MG63 (cell line): Measurements from ENCODE around the gene LBHD1. TPM values are rescaled to one million over a fixed set of nuclear protein-coding genes. Genes with fewer than 3 reads are reported as not detected.
"Not testable (repeated sequence)": the region's sequence is repeated elsewhere in the genome, so short reads cannot be mapped to it uniquely, and the experiment has no call there.

Source experiments
- DNase-seq: peaks from one replicate; pipeline ENCODE4 v3.0.0-alpha.2; 2020
- H3K27me3 ChIP-seq: fragments of 250-450 bp; sonication (Bioruptor Pico); 2 replicates; pipeline ENCODE4 v1.5.1; 2020; ENCODE audit warnings: mild to moderate bottlenecking, moderate library complexity
- H3K36me3 ChIP-seq: fragments of 250-450 bp; sonication (Bioruptor Pico); 2 replicates; pipeline ENCODE4 v1.5.1; 2020; ENCODE audit warnings: mild to moderate bottlenecking, moderate library complexity
- H3K4me3 ChIP-seq: fragments of 250-450 bp; sonication (Bioruptor Pico); 2 replicates; pipeline ENCODE4 v1.5.1; 2020; ENCODE audit warnings: mild to moderate bottlenecking, moderate library complexity
- H3K9me3 ChIP-seq: fragments of 250-450 bp; sonication (Bioruptor Pico); 2 replicates; pipeline ENCODE4 v1.5.1; 2020; ENCODE audit warnings: mild to moderate bottlenecking, moderate library complexity
- total RNA-seq: library from RNA; depleted of rRNA; stranded (reverse); fragments of >200 nt; shearing (Covaris generic); gene quantifications from 2 replicates; pipeline ENCODE4 v1.2.3, GENCODE V29; 2014; ENCODE audit warnings: low replicate concordance

The LBHD1 gene
- total RNA-seq, 1 experiment from 2014 or later, result 4.7 TPM

GRCh38 chr11:62705880-62706849 lies 34.1 kb upstream of the LBHD1 start:
- H3K4me3 ChIP-seq, result peak overlapping the region; percentile 85
- no peaks in the 10 kb centered on the region for H3K27me3 ChIP-seq
- peak; percentile 92 for DNase-seq
- no peaks in the 10 kb centered on the region for H3K9me3 ChIP-seq
- H3K36me3 ChIP-seq, result peaks cover 67% of the 10 kb centered on the region

- Histone ChIP-seq H3K27me3 (no peaks in the 10 kb centered on the region), H3K4me3 (peak overlapping the region; percentile 85), H3K9me3 (no peaks in the 10 kb centered on the region), H3K36me3 (peaks cover 66% of the 10 kb centered on the region)
- no peak for DNase-seq
Measured at GRCh38 chr11:62705413-62705812, 33.3 kb upstream of the LBHD1 start.

DNA sequence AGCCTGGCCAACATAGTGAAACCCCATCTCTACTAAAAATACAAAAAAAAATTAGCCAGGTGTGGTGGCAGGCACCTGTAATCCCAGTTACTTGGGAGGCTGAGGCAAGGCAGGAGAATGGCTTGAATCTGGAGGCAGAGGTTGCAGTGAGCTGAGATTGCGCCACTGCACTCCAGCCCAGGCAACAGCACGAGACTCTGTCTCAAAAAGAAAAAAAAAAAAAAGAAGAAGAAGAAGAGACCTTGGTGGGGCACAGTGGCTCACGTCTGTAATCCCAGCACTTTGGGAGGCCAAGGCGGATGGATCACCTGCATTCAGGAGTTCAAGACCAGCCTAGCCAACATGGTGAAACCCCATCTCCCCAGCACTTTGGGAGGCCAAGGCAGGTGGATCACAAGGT lies 31.9 kb upstream of the LBHD1 start:
- H3K9me3 ChIP-seq, H3K4me3 ChIP-seq, DNase-seq, H3K27me3 ChIP-seq: not testable (repeated sequence)
- peaks cover 55% of the 10 kb centered on the region for H3K36me3 ChIP-seq

DNA sequence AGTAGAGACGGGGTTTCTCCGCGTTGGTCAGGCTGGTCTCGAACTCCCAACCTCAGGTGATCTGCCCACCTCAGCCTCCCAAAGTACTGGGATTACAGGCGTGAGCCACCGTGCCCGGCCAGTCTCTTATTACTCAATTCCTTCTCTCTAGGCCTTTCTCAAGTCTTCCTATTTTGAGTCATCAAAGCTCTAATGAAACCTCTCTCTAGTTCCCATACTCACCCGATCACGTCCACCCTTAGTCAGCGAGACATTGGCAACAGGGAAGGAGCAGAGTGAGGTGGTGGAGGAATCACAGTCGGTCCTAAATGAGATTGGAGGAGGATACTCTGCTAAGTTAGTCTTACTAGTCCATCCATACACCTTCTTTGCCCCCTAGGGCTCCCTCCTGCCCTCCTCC lies 30.2 kb upstream of the LBHD1 start:
- DNase-seq, result no peak

DNA sequence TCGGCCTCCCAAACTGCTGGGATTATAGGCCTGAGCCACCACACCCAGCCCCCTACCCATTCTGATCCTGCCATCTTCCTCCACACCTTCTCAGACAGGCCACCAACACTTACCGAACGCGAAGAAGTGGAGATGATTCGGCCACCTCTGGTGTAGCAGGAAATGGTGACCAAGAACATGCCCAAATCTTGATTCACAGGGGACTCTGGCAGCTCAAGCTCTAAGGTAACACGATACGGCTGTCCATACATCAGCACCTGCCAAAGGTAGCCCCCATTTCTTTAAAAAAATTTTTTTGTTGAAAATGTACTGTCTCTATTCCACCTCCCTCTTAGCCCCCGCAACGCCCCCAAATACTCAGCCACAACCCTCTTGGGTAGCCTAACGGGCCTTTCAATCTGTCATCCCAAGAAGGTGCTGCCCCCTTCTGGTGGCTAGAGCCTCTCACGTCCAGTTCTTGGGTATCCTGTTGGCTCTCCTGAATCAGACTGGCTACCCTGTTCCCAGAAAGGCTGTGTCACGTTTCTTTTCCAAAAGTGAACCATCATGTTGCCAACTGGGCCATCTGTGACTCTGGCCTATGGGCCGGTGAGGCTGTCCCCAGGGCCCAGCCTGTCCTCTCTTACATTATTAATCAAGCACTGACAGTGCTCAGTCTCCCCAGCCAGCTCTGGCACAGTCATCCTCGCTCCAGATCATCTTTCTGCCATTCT lies 22.5 kb upstream of the LBHD1 start:
- Histone ChIP-seq H3K36me3 (peaks cover 39% of the 10 kb centered on the region), H3K4me3 (no peak overlapping the region), H3K27me3 (no peaks in the 10 kb centered on the region), H3K9me3 (no peaks in the 10 kb centered on the region)
- DNase-seq, result peak; percentile 65

More for the DNA sequence above, 30.2 kb upstream of the LBHD1 start:
- Histone ChIP-seq H3K9me3 (no peaks in the 10 kb centered on the region), H3K27me3 (no peaks in the 10 kb centered on the region), H3K4me3 (no peak overlapping the region), H3K36me3 (peaks cover 47% of the 10 kb centered on the region)

GRCh38 chr11:62693624-62694023 lies 21.6 kb upstream of the LBHD1 start:
- not testable (repeated sequence) for H3K9me3 ChIP-seq, H3K4me3 ChIP-seq, DNase-seq, H3K27me3 ChIP-seq
- H3K36me3 ChIP-seq, result peaks cover 39% of the 10 kb centered on the region

GRCh38 chr11:62689421-62690183 lies 17.5 kb upstream of the LBHD1 start, which contains the start of gene LRRN4CL:
TSS of gene LRRN4CL (minus strand) at chr11:62689530. CDS start at chr11:62688508, 1,022 bp downstream.
- peak; percentile 96 for DNase-seq
- no peak within 1 kb of the TSS for H3K4me3 ChIP-seq
- H3K9me3 ChIP-seq, result no peaks in the 10 kb centered on the region

DNA sequence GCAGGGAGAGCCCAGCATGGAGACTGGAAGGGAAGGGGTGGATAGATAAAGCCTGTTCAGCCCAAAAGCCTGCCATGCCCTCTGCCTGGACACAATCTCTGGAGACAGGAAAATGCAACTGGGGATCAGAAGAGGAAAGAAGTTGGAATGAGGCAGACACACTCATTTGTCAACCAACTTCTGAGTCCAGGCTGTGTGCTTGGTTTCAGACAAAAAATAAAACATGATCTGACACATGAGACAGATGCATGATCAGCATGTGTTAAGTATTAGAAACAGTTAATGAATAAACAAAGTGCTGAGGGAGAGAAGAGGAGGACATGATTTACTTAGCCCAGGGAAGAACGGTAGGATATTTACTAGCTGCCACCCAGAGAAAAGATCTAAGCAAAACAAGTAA lies 16.4 kb upstream of the LBHD1 start:
- DNase-seq, result no peak

More at GRCh38 chr11:62689421-62690183, 17.5 kb upstream of the LBHD1 start, which contains the start of gene LRRN4CL:
- Histone ChIP-seq H3K27me3 (no peaks in the 10 kb centered on the region), H3K36me3 (peaks cover 33% of the 10 kb centered on the region)

GRCh38 chr11:62687508-62688396 lies 15.7 kb upstream of the LBHD1 start:
- no peaks in the 10 kb centered on the region for H3K9me3 ChIP-seq
- no peak overlapping the region for H3K4me3 ChIP-seq

More for the DNA sequence above, 16.4 kb upstream of the LBHD1 start:
- Histone ChIP-seq H3K9me3 (no peaks in the 10 kb centered on the region), H3K36me3 (peaks cover 26% of the 10 kb centered on the region), H3K27me3 (no peaks in the 10 kb centered on the region), H3K4me3 (no peak overlapping the region)

DNA sequence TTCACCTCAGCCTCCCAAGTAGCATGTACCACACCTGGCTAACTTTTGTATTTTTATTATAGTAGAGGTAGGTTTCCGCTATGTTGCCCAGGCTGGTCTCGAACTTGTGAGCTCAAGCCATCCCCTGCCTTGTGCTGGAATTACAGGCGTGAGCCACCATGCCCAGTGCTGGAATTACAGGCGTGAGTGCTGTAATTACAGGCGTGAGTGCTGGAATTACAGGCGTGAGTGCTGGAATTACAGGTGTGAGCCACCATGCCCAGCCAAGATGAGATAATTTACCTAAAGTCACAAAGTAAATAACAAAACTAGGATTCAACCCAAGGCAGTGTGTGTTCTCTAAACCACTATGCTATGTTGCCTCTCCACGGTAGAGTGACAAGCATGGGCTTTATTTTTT lies 10.5 kb upstream of the LBHD1 start:
- Histone ChIP-seq H3K9me3 (no peaks in the 10 kb centered on the region), H3K36me3 (peaks cover 6% of the 10 kb centered on the region), H3K27me3 (no peaks in the 10 kb centered on the region), H3K4me3 (no peak overlapping the region)
- DNase-seq, result no peak

More at GRCh38 chr11:62687508-62688396, 15.7 kb upstream of the LBHD1 start:
- DNase-seq, result no peak
- Histone ChIP-seq H3K36me3 (peaks cover 19% of the 10 kb centered on the region), H3K27me3 (no peaks in the 10 kb centered on the region)

DNA sequence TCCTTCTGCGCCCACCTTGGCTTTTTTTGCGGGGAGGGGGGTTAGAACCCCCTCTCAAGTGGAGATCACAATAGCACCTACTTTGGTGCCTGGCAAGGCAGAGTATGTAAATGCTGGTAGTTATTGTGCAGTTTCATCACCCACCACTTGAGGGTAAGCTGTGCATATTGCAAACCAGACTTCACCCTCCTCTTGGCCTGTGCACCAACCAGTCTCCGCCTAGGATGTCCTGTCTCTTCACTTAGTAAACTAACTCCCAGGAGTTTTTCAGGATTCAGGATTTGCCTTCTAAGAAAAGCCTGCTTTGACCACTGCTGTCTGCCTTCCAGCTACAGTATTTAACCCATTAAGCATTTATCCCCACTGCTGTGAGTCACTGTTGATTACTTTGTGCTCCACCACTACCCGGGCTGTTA lies 8.8 kb upstream of the LBHD1 start:
- H3K36me3 ChIP-seq, result peaks cover 18% of the 10 kb centered on the region
- H3K9me3 ChIP-seq, result no peaks in the 10 kb centered on the region
- H3K4me3 ChIP-seq, result no peak overlapping the region
- no peaks in the 10 kb centered on the region for H3K27me3 ChIP-seq
- peak; percentile 72 for DNase-seq

DNA sequence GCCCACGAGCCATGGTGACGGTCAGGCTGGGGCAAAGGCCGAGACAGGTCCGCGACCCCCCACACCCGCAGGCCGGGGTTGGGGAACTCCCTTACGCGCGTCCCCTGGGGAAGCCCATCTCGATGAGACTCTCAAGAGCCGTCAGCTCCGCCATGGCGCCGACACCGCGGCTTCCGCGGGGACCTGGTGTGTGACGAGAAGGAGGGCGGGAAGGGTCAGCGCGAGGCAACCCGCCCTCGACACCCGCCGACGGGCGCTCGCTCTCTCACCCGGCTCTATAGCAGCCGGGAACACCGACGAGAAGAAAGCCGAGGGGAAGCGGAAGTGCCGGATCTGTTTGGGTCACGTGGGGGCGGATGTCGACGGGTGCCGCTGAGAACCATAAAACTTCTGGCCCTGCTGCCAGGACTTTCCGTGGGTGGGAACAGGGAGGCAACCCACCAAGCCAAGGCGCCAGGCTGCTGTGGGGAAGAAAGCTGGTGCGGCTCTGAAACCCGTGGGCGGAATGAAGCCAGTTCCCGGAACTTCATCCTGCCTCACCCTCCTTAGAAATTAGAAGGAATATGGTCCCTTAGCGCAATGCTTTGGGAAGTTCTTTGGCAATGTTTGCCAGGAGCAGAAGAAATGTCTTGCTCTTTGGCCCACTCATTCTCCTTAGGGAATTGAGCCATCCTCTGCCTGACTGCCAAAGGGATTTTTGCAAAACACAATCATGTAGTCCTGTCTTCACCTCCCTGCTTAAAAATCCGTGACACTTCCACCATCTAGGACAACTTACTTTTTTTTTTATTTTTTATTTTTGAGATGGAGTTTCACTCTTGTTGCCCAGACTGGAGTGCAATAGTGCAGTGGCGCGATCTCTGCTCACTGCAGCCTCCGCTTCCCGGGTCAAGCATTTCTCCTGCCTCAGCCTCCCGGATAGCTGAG lies 7.0 kb upstream of the LBHD1 start, which contains the start of gene UBXN1:
Gene UBXN1 (minus strand): TSS at position 304 of the 927 bp plus-strand sequence. CDS start 150 bp downstream, at position 154.
- peak within 1 kb of the TSS; percentile 82 for H3K4me3 ChIP-seq
- peaks cover 26% of the 10 kb centered on the region for H3K36me3 ChIP-seq
- H3K27me3 ChIP-seq, result no peaks in the 10 kb centered on the region
- DNase-seq, result peak; percentile 95
- no peaks in the 10 kb centered on the region for H3K9me3 ChIP-seq

DNA sequence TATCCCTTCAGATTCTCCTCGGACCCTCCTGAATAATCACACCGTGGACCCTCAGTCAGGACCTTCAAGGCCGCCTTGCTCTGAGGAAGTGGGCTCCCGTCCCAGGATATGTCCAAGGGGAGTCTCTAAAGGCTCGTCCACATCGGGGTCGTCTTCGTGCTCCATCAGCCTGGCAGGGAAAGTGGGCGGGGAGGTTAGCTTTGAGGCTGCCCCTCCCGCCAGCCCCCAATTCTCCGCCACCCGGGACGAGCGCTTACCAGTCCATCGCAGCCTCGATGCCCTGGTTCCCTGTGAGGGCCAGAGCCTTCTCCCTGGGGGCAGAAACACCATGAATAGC lies 6.3 kb upstream of the LBHD1 start:
- no peak for DNase-seq
- Histone ChIP-seq H3K9me3 (no peaks in the 10 kb centered on the region), H3K27me3 (no peaks in the 10 kb centered on the region), H3K4me3 (peak overlapping the region; percentile 82), H3K36me3 (peaks cover 33% of the 10 kb centered on the region)

DNA sequence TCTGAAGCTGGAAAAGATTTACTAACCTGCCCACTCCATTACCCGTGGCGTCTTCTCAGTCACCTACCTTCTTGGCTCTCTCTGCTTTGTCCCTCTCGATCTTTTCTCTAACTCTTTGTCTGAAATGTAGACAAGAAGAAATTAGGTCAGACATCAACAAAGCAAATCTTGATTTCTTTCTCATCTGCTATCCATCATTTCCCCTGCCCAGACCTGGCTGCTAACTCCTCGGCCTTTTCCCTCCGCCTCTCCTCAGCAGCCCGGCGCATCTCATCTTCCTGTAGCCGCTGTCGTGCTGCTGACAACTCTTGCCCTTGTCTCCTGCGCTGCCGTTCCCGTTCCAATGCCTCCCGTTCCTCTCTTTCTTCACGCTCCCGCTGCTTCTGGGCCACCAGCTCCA lies 5.6 kb upstream of the LBHD1 start:
- peak overlapping the region; percentile 82 for H3K4me3 ChIP-seq
- H3K27me3 ChIP-seq, result no peaks in the 10 kb centered on the region
- DNase-seq, result no peak
- peaks cover 40% of the 10 kb centered on the region for H3K36me3 ChIP-seq
- H3K9me3 ChIP-seq, result no peaks in the 10 kb centered on the region

DNA sequence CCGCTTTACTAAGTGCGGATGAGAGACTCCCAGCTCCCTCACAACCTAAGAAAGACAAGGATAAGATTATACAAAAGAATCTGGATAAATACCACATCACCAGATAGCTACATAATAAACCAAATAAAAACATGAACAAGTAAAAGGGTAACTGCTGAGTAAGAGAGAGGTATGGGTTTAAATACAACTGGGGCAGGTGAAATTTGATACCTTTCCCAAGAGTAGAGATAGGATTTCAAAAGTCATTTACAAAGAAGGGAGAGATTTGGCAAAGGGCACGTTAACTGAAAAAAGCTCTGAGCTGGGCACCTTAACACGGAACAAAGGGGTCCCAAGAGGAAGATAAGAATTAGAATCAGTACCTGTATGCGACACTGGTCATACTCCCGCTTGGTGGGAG lies 5.1 kb upstream of the LBHD1 start:
- no peaks in the 10 kb centered on the region for H3K27me3 ChIP-seq
- H3K9me3 ChIP-seq, result no peaks in the 10 kb centered on the region
- no peak overlapping the region for H3K4me3 ChIP-seq
- H3K36me3 ChIP-seq, result peaks cover 42% of the 10 kb centered on the region
- no peak for DNase-seq
